Thyroid gland (tissue), 4 donors: ENCODE data around the gene PCDHGA11. TPM values are rescaled to one million over a fixed set of nuclear protein-coding genes. Genes with fewer than 3 reads are reported as not detected.
"Not testable (repeated sequence)": the region's sequence is repeated elsewhere in the genome, so short reads cannot be mapped to it uniquely, and the experiment has no call there.

Source experiments
- DNase-seq, 2 donors: peaks; one replicate each; pipeline ENCODE4 v3.0.0-alpha.2; 2019
- H3K27ac ChIP-seq, 3 donors: fragments of 200-600 bp; sonication (generic); 1 replicate in 2 of 3; 2 replicates in 1 of 3; pipeline ENCODE4 v1.5.1; 2016 to 2019; ENCODE audit warnings: mild to moderate bottlenecking in 1 of 3, moderate library complexity in 1 of 3
- H3K27me3 ChIP-seq: fragments of 200-600 bp; sonication (generic); one replicate; pipeline ENCODE4 v1.5.1; 2019
- H3K36me3 ChIP-seq, 2 donors: fragments of 200-600 bp; sonication (generic); one replicate each; pipeline ENCODE4 v1.5.1; 2016 to 2019
- H3K4me1 ChIP-seq, 2 donors: fragments of 200-600 bp; sonication (generic); one replicate each; pipeline ENCODE4 v1.5.1; 2017 to 2019
- H3K4me3 ChIP-seq, 3 donors: fragments of 200-600 bp; sonication (generic); replicated peaks in 1 of 3; 1 replicate in 2 of 3; 2 replicates in 1 of 3; pipeline ENCODE4 v1.5.1; 2016; ENCODE audit warnings: mild to moderate bottlenecking in 1 of 3
- H3K9me3 ChIP-seq: fragments of 200-600 bp; sonication (generic); one replicate; pipeline ENCODE4 v1.5.1; 2017
- CTCF ChIP-seq, 6 experiments: fragments of 200-600 bp in 3 of 6; fragments of 450-650 bp in 3 of 6; sonication (generic) in 3 of 6; IDR thresholded peaks; one replicate each; pipeline ENCODE4 v1.5.1; 2016 to 2019; ENCODE audit warnings: antibody characterized with exemption in 6 of 6, mild to moderate bottlenecking in 2 of 6, inconsistent platforms in 1 of 6, moderate library complexity in 1 of 6
- POLR2A ChIP-seq, 2 donors: fragments of 450-650 bp; IDR thresholded peaks; one replicate each; pipeline ENCODE4 v1.6.1; 2017; ENCODE audit warnings: antibody characterized with exemption in 2 of 2, mild to moderate bottlenecking in 2 of 2, moderate library complexity in 1 of 2
- WGBS, 2 donors: methylation state at CpG; one replicate each; pipeline ENCODE4 v1.1.5; 2017; 5-methylcytosine and 5-hydroxymethylcytosine counted together
- intact Hi-C: fragments of 100-400 bp; cut with DNase I; formaldehyde crosslinking; loops from one replicate; pipeline ENCODE4 v1.15.1; 2023
- total RNA-seq, 4 donors: library from RNA; depleted of rRNA; stranded (reverse); fragments of >200 nt; gene quantifications; one replicate each; pipeline ENCODE4 v1.2.3, GENCODE V29; 2016

Gene PCDHGA11
- total RNA-seq, 4 donors from 2014 or later: 8.0 to 9.5 (median 8.2) TPM

- H3K27ac ChIP-seq: no peak within 1 kb of the TSS
- peak; percentile 59 to 61 for DNase-seq
These were observed 9.7 kb downstream of the PCDHGA11 start, which contains the start of gene PCDHGA12 for GRCh38 chr5:141430332-141431113. Gene PCDHGA12 (plus strand): TSS chr5:141430507. CDS start chr5:141430760, 253 bp downstream.

GRCh38 chr5:141431286-141431685 lies 10.4 kb downstream of the PCDHGA11 start:
- no peaks in the 10 kb centered on the region for H3K9me3 ChIP-seq
- H3K27ac ChIP-seq: no peak overlapping the region
- intact Hi-C loops: no loop called here
- no peaks in the 10 kb centered on the region for H3K4me1 ChIP-seq
- no peak for DNase-seq
- H3K27me3 ChIP-seq: no peaks in the 10 kb centered on the region
- H3K4me3 ChIP-seq: no peak overlapping the region
- WGBS, 2 donors: 14 to 16% methylated on average over 36 to 37 of the region's 37 CpGs
- no peaks in the 10 kb centered on the region for H3K36me3 ChIP-seq
- no peak for TF ChIP-seq CTCF (IDR thresholded peaks at IDR 0.05)
- no peak for TF ChIP-seq POLR2A (IDR thresholded peaks at IDR 0.05)

More at GRCh38 chr5:141430332-141431113, 9.7 kb downstream of the PCDHGA11 start, which contains the start of gene PCDHGA12:
- no peaks in the 10 kb centered on the region for H3K27me3 ChIP-seq
- H3K4me3 ChIP-seq: no peak within 1 kb of the TSS
- no peaks in the 10 kb centered on the region for H3K36me3 ChIP-seq
- no peaks in the 10 kb centered on the region for H3K9me3 ChIP-seq
- intact Hi-C loops: no loop called here
- TF ChIP-seq CTCF (IDR thresholded peaks at IDR 0.05): peak in 4 of 6 experiments; percentile 26 to 59 (median 43)
- TF ChIP-seq POLR2A (IDR thresholded peaks at IDR 0.05): no peak
- 14 to 15% methylated on average over 33 of the region's 33 CpGs for WGBS, 2 donors
- no peaks in the 10 kb centered on the region for H3K4me1 ChIP-seq

GRCh38 chr5:141432308-141432707 lies 11.5 kb downstream of the PCDHGA11 start:
- H3K9me3 ChIP-seq, H3K27me3 ChIP-seq, H3K36me3 ChIP-seq, H3K4me3 ChIP-seq, intact Hi-C loops, H3K27ac ChIP-seq, H3K4me1 ChIP-seq, DNase-seq: not testable (repeated sequence)
- WGBS, 2 donors: 23 to 25% methylated on average over 6 to 28 of the region's 38 CpGs

- 26% methylated on average over 8 to 12 of the region's 29 CpGs for WGBS, 2 donors
- DNase-seq, intact Hi-C loops, H3K27ac ChIP-seq, H3K4me1 ChIP-seq, H3K27me3 ChIP-seq, H3K4me3 ChIP-seq, H3K9me3 ChIP-seq, H3K36me3 ChIP-seq: not testable (repeated sequence)
These were observed 11.9 kb downstream of the PCDHGA11 start for GRCh38 chr5:141432726-141433125.

- WGBS, 2 donors: 75 to 90% methylated on average over 2 of the region's 2 CpGs
- no peak overlapping the region for H3K4me3 ChIP-seq
- no peaks in the 10 kb centered on the region for H3K9me3 ChIP-seq
- no peaks in the 10 kb centered on the region for H3K4me1 ChIP-seq
- H3K27ac ChIP-seq: no peak overlapping the region
- DNase-seq: no peak
- no peak for TF ChIP-seq POLR2A (IDR thresholded peaks at IDR 0.05)
- no peak for TF ChIP-seq CTCF (IDR thresholded peaks at IDR 0.05)
- H3K27me3 ChIP-seq: no peaks in the 10 kb centered on the region
- intact Hi-C loops: no loop called here
- no peaks in the 10 kb centered on the region for H3K36me3 ChIP-seq
These were observed 13.2 kb downstream of the PCDHGA11 start for GRCh38 chr5:141434006-141434405.

GRCh38 chr5:141437221-141437620 lies 16.4 kb downstream of the PCDHGA11 start:
- no peaks in the 10 kb centered on the region for H3K9me3 ChIP-seq
- WGBS, 2 donors: 91 to 99% methylated on average over 2 of the region's 2 CpGs

More at GRCh38 chr5:141437221-141437620, 16.4 kb downstream of the PCDHGA11 start:
- TF ChIP-seq POLR2A (IDR thresholded peaks at IDR 0.05): no peak
- no peak for TF ChIP-seq CTCF (IDR thresholded peaks at IDR 0.05)
- Histone ChIP-seq H3K27ac (no peak overlapping the region), H3K4me1 (no peaks in the 10 kb centered on the region), H3K4me3 (no peak overlapping the region), H3K36me3 (no peaks in the 10 kb centered on the region), H3K27me3 (no peaks in the 10 kb centered on the region)
- intact Hi-C loops: no loop called here
- DNase-seq: no peak
